ENCODE results near the gene SEC24A.

SEC24A gene

GRCh38 chr5:134769206-134769605 is 120.6 kb downstream of the SEC24A start:
- FAIRE-seq (no peak), DNase-seq (ENCODE audit: insufficient read length) (no peak)
- TF ChIP-seq POLR2AphosphoS5 (IDR thresholded peaks at IDR 0.05; ENCODE audit: low read depth, low read length): no peak
- no peak for TF ChIP-seq POLR2A (IDR thresholded peaks at IDR 0.05; ENCODE audit: low read depth, low read length)
- TF ChIP-seq TAF1 (IDR thresholded peaks at IDR 0.05; ENCODE audit: borderline replicate concordance, low read depth, low read length): no peak

GRCh38 chr5:134772461-134773125 is 124.0 kb downstream of the SEC24A start:
- FAIRE-seq (no peak), DNase-seq (ENCODE audit: insufficient read length) (no peak)
- no peak for TF ChIP-seq POLR2AphosphoS5 (IDR thresholded peaks at IDR 0.05; ENCODE audit: low read depth, low read length)
- TF ChIP-seq TAF1 (IDR thresholded peaks at IDR 0.05; ENCODE audit: borderline replicate concordance, low read depth, low read length): no peak
- no peak for TF ChIP-seq POLR2A (IDR thresholded peaks at IDR 0.05; ENCODE audit: low read depth, low read length)

GRCh38 chr5:134777366-134777765 is 128.8 kb downstream of the SEC24A start:
- no peak for FAIRE-seq
- no peak for DNase-seq (ENCODE audit: insufficient read length)
- TF ChIP-seq POLR2AphosphoS5 (IDR thresholded peaks at IDR 0.05; ENCODE audit: low read depth, low read length) (no peak), POLR2A (IDR thresholded peaks at IDR 0.05; ENCODE audit: low read depth, low read length) (no peak), TAF1 (IDR thresholded peaks at IDR 0.05; ENCODE audit: borderline replicate concordance, low read depth, low read length) (no peak)

Measured in GM12892 (cell line).